ENCODE data around the gene ACTR6.

GRCh38 chr12:100253437-100253836 lies 52.8 kb downstream of the ACTR6 start:
- no peak for TF ChIP-seq EZH2 (IDR thresholded peaks at IDR 0.05; ENCODE audit: borderline replicate concordance, control insufficient read depth, low read depth, low read length)
- TF ChIP-seq FOS (IDR thresholded peaks at IDR 0.05; ENCODE audit: borderline replicate concordance, extremely low read depth, insufficient read length) = no peak
- no peak for TF ChIP-seq CHD2 (IDR thresholded peaks at IDR 0.05; ENCODE audit: borderline replicate concordance, low read depth, low read length)

Data from GM12878 (cell line).